Measurements from ENCODE around the gene GOLGA2.

GOLGA2 gene

DNA sequence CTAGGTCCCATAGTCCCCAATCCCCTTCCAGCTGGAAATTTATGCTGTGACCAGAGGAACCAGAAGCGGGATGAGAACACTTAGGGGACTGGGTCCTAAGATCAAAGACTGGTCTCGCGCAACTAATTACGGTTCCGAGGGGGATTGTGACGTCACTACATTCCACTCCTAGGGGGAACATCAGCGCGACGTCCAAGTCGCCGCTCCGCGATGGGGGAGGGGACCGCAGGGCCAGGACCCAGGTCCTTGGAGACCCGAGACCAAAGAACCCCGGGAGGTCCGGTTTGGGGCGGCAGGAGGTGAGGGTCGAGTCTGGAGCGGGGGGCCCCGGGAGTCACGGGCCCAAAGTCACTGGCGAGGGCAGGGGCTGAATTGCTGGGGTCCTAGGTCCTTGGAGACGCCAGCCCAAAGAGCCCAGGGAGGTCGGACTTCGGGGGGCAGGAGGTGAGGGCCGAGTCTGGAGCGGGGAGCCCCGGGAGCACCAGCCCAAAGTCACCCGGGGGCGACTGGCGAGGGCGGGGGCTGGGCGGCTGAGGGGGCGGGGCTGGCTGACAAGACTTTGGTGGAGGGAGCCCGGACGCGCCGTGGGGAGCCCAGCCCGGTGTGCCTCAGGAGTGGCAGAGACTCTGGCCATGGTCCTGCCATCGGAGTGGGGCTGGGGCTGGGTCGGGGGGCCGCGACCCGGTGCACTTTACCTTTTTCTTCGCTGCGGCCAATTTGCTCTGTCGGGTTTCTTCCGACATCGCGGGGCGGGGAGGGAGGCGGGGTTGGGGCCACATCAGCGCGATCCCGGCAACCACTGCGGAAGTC, at the start of gene GOLGA2:
GOLGA2 (minus strand) TSS at position 810 of the 810 bp plus-strand sequence; CDS start at position 779, 31 bp downstream.
- no peak for DNase-seq

GRCh38 chr9:128324401-128324800, 48.6 kb upstream of the GOLGA2 start:
- no peak for DNase-seq

DNA sequence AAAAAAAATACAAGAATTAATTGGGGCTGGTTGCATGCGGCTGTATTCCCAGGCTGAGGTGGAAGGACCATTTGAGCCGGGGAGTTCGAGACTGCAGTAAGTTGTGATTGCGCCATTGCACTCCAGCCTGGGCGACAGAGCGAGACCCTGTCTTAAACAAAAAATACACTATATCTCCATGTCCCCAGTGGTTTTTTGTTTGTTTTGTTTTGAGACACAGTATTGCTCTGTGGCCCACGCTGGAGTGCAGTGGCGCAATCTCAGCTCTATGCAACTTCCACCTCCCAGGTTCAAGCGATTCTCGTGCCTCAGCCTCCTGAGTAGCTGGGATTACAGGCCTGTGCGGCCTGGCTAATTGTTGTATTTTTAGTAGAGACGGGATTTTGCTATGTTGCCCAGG, 48.0 kb upstream of the GOLGA2 start:
- DNase-seq = no peak

DNA sequence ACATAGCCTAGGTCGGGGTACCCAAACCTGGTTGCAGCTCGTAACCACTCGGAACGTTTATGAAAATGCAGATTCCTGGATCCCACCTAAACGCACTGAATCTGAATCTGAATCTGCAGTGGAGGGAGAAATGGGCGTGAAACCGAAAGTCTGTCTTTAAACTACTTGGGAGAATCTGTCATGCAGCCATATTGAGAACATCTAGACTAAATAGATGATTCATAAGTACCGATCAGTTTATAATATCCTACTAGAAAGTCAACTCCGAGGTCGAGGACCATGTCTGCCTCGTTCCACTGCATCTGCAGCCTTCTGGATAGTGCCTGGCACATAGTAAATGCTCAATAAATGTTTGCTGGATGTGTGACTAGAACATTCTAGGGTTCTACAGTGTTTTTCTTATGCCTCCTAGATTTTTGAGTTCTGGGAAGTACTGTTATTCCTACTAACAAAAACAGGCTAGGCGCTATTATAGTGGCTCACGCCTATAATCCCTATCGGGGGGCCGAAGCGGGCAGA, 47.5 kb upstream of the GOLGA2 start:
- peak; percentile 8 for DNase-seq

- peak; percentile 97 for DNase-seq
Measured at GRCh38 chr9:128322404-128323211, 46.8 kb upstream of the GOLGA2 start, which contains the start of the genes COQ4 and TRUB2. Gene COQ4, plus strand, starts transcription at chr9:128322839. Its CDS starts 20 bp downstream, at chr9:128322859. Gene TRUB2, minus strand, starts transcription at chr9:128322447. Its CDS starts 39 bp downstream, at chr9:128322408.

- no peak for DNase-seq
Measured at GRCh38 chr9:128321879-128322403, 46.1 kb upstream of the GOLGA2 start.

DNA sequence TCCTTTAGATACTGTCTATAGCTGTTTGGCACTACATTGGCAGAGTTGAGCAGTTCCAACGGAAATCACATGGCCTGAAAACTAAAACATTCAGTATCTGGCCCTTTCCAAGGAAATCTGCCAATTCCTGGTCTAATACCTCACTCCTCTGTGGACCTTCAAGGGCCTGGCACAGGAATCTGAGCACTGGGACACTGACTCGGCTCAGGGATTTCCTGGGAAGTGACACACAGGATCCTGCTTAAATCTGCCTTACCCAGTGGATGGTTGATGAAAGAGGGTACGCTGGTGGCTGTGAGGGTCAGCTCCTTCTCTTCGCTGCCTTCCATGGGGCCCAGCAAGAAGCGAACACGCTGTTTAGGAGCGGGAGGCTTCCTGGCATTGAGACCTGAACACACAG, 45.5 kb upstream of the GOLGA2 start:
- DNase-seq = no peak

DNA sequence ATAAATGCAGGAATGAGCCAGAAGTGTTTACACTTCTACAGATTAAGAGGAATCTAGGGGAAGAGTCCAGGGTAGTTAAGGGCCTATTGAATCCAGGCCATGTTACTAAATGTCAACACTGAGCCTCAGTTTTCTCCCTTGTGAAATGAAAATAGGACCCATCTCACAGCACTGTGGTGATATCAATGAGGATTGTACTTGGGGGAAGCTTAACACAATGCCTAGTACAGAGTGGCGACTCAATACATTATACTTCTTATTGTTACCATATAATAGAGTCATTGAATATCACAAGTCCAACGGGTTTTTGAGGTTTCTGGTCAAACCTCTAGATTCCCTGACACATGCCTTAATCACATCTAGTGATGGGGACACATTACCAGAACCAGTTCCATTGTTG, 41.8 kb upstream of the GOLGA2 start:
- DNase-seq = no peak

- DNase-seq = no peak
Measured at GRCh38 chr9:128316421-128316820, 40.6 kb upstream of the GOLGA2 start.

DNA sequence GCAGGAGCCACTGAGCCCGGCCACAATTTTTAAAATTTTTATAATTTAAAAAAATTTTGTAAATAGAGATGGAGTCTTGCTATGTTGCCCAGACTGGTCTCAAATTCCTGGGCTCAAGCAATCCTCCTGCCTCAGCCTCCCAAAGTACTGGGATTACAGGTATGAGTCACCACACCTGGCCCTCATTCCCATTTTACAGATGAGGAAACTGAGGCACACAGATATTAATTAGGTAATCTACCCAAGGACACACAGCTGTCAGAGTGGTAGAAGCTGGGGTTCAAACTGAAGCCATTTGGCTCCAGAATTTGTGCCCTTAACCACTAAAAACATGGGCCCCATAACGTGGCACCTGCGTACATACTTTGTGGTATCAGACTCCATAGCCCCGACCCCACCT, 38.9 kb upstream of the GOLGA2 start:
- no peak for DNase-seq

DNA sequence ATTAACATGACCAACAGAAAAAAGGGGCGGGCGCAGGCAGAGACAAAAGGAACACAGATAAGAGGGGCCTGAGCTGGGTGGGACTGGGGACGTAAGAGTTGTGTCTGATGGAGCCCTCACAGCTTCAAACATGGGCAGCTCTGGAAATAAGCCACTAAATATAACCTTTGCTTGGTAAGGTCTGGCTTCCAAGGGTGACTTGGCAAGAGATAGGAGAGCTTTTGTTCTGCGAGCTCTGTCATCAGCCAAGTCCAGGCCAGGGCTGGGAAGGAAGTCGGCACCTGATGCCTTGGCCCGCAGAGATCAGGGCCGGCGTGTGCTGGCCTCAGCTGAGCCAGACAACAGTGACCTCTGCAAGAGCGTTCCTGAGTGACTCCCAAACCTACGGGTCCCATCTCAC, 34.7 kb upstream of the GOLGA2 start:
- DNase-seq = no peak

- no peak for DNase-seq
Measured at GRCh38 chr9:128309551-128309950, 33.7 kb upstream of the GOLGA2 start.

DNA sequence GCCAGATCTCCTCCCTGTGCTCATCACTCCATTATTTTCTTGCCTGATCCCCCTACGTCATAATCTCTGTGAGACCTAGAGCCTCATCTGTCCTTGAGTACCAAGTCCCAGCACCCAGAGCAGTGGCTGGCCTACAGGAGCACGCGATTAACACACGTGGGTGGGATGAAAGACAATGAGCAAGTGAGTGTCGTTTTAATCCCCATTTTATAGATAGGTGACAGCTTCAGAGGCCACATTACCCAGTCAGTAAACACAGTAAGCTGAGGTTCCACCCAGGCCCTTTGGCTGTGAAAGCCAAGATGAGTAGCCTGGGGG, 29.1 kb upstream of the GOLGA2 start:
- DNase-seq = no peak

- no peak for DNase-seq
Measured at GRCh38 chr9:128304136-128304970, 28.5 kb upstream of the GOLGA2 start.

DNA sequence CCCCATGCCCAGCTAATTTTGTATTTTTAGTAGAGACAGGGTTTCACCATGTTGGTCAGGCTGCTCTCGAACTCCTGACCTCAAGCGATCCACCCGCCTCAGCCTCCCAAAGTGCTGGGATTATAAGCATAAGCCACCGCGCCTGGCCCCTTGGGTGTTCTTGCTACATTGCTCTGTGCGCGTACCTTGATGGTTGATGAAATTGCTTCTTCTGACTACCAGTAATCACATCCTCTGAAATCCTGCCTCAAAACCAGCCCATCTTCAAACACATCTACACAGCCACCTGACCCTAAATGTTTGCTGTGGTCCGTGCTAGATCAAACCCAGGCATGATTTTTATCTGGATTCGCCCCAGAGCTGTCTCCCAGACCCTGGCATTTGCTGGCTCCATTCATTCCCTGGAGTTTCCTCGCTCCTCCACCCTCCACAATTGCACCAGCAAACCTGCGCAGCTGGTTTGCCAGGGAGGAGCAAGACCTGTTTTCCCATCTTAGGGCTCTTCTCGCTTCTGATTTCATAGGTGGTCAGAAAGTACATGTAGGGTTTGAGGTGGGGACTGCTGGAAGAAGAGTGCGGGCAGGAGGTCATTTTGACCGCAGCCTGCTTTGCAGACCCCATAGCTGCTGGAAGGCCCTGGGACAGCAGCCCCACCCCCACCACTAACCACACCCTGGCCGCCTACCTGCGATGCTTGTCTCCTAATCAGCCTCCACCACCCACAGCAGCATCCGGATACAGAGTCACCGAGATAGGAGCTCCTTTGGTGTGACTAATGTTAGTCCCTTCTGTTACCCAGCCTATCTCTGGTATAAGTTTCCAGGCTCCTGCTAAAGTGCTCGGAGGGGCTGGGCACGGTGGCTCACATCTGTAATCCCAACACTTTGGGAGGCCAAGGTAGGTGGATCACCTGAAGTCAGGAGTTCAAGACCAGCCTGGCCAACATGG, 23.0 kb upstream of the GOLGA2 start:
- no peak for DNase-seq

DNA sequence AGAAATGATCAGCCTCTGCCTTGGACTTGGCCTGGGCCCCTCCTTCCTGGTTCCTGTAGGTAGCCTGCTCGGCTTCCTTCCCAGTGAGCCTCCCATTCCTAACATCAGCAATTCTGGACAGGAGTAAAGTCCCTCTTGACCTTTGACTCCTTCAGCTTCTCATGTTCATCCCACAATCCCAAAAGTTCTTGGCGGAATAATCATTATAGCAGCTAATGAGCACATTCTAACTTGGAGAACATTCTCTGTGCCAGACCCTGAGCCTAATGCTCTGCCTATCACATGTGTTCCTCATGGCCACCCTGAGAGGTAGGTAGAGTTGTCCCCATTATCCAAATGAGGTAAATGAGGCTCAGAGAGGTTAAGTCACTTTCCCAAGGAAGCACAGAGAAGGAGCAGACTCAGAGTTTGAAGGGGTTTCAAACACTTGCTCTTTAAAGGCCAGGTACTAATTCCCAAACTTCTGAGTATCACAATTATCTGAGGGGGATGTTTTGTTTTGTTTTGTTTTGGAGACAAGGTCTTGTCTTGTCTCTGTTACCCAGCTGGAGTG, 21.5 kb upstream of the GOLGA2 start:
- no peak for DNase-seq

GRCh38 chr9:128296340-128297220, 20.8 kb upstream of the GOLGA2 start:
- DNase-seq = no peak

DNA sequence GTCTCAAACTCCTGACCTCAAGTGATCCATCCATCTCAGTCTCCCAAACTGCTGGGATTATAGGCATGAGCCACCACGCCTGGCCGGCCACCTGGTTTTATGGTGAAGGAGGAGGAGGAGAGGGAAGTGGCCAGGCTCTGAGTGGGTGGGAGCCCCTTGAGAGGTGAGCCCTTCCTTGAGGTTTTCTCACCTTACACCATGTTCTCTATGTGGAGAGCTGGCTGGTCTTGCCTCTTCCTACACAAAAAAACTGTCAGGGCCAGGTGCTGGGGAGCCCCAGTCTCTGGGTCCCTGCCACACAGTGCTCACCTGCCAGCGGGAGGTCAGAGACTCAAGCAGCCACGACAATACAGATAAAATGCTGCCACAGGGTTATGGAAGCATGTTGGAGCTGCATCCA, 18.3 kb upstream of the GOLGA2 start:
- no peak for DNase-seq

DNA sequence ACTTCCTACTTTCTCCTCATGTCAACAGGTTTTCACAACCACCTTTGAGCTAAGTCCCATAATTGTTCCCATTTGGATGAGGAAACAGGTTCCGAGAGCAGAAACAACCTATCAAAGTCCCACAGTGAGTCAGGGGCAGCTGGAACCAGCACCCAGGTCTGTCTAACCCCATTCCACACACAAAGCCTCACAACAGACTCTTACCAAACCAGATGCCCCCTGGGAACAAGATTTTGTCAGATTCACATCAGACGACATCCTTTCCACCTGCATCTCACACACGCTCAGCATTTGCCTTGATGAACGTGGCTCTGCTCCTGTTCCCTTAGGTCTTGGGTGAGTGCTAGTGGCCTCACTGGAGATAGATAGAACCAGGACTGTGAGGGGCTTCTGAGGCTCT, 17.3 kb upstream of the GOLGA2 start:
- DNase-seq = no peak

GRCh38 chr9:128292009-128292408, 16.2 kb upstream of the GOLGA2 start:
- DNase-seq = no peak

Measured in NCI-H1092 treated with DMSO at 0.1 percent for 48 hours (cell line).